OCI-LY7 (cell line): Measurements from ENCODE around the gene PFKP. TPM values are rescaled to one million over a fixed set of nuclear protein-coding genes. Genes with fewer than 3 reads are reported as not detected.

Source experiments
- BruUV-seq: library from RNA; stranded (reverse); fragments of 400-500 nt; replicated peaks from 2 replicates; lab custom pipeline; 2021; lab: Mats Ljungman, UMichigan
- CTCF ChIA-PET: fragments of 300-600 bp; sonication (Branson Sonifier 250); formaldehyde crosslinking; loops from one replicate; lab custom pipeline; 2022; ENCODE audit warnings: antibody characterized with exemption; ENCODE audit not compliant: unreplicated experiment; lab: Charles Lee
- POLR2A ChIA-PET: fragments of 300-600 bp; sonication (Branson Sonifier 250); formaldehyde crosslinking; loops from one replicate; lab custom pipeline; 2022; ENCODE audit warnings: antibody characterized with exemption; lab: Charles Lee
- DNase-seq: peaks from one replicate; pipeline ENCODE4 v3.0.0-alpha.2; 2015; ENCODE audit warnings: low spot score
- H2AFZ ChIP-seq: fragments of 200-600 bp; sonication (generic), shearing (Covaris generic); 2 replicates; pipeline ENCODE4 v1.6.1; 2014; ENCODE audit warnings: mild to moderate bottlenecking, antibody characterized with exemption, low read length, moderate library complexity
- H3K27ac ChIP-seq: fragments of 200-600 bp; sonication (generic); 2 replicates; pipeline ENCODE4 v1.5.1; 2014; ENCODE audit warnings: mixed run types, low read depth, mild to moderate bottlenecking, moderate library complexity, low read length, inconsistent platforms; ENCODE audit not compliant: poor library complexity, severe bottlenecking
- H3K36me3 ChIP-seq: fragments of 200-600 bp; sonication (generic); 2 replicates; pipeline ENCODE4 v1.6.1; 2014; ENCODE audit warnings: mild to moderate bottlenecking, antibody characterized with exemption, low read length, moderate library complexity, mixed read lengths; ENCODE audit not compliant: insufficient read depth
- H3K4me1 ChIP-seq: fragments of 200-600 bp; sonication (generic); 2 replicates; pipeline ENCODE4 v1.5.1; 2014; ENCODE audit warnings: mild to moderate bottlenecking, low read length; ENCODE audit not compliant: insufficient read depth, poor library complexity, severe bottlenecking
- H3K4me2 ChIP-seq: fragments of 200-600 bp; sonication (generic); 2 replicates; pipeline ENCODE4 v1.6.1; 2014; ENCODE audit warnings: mild to moderate bottlenecking, low read length
- H3K4me3 ChIP-seq: fragments of 200-600 bp; sonication (generic); 2 replicates; pipeline ENCODE4 v1.5.1; 2014; ENCODE audit warnings: mild to moderate bottlenecking, low read depth, low read length; ENCODE audit not compliant: poor library complexity, severe bottlenecking
- H3K79me2 ChIP-seq: fragments of 200-600 bp; sonication (generic); 2 replicates; pipeline ENCODE4 v1.6.1; 2016; ENCODE audit warnings: low read depth, mild to moderate bottlenecking, low read length, moderate library complexity, mixed read lengths; ENCODE audit not compliant: insufficient read depth
- H3K9me2 ChIP-seq: fragments of 200-600 bp; sonication (generic); 2 replicates; pipeline ENCODE4 v1.6.1; 2016; ENCODE audit warnings: mild to moderate bottlenecking, low read length, mixed read lengths; ENCODE audit not compliant: insufficient read depth
- H3K9me3 ChIP-seq: fragments of 200-600 bp; sonication (generic); 2 replicates; pipeline ENCODE4 v1.6.1; 2014; ENCODE audit warnings: mild to moderate bottlenecking, mixed run types, low read length, mixed read lengths
- H4K20me1 ChIP-seq: fragments of 200-600 bp; sonication (generic); 2 replicates; pipeline ENCODE4 v1.6.1; 2014; ENCODE audit warnings: mild to moderate bottlenecking, antibody characterized with exemption, low read length, moderate library complexity, mixed read lengths; ENCODE audit not compliant: insufficient read depth
- EZH2phosphoT487 ChIP-seq: fragments of 200-600 bp; sonication (generic); IDR thresholded peaks from 2 replicates; pipeline ENCODE4 v1.6.1; 2018; ENCODE audit warnings: low read depth, borderline replicate concordance, mild to moderate bottlenecking, mixed run types, antibody characterized with exemption, low read length, moderate library complexity, mixed read lengths
- intact Hi-C: fragments of 100-400 bp; cut with micrococcal nuclease; formaldehyde crosslinking; loops from one replicate; pipeline ENCODE4 v1.10.0; 2022; ENCODE audit not compliant: unreplicated experiment
- total RNA-seq, 2 experiments: library from RNA; depleted of rRNA in 1 of 2; stranded (reverse); fragments of >200 nt in 1 of 2; shearing (Covaris generic) in 1 of 2; gene quantifications; 2 replicates each; pipeline ENCODE4 v1.2.3, GENCODE V29; 2014 to 2022
- TF ChIP-seq, protein P1 (sequence below): fragments of 200-600 bp; sonication (generic); conservative IDR thresholded peaks from 2 replicates; pipeline ENCODE4 v1.5.1; 2014; ENCODE audit warnings: mild to moderate bottlenecking, antibody characterized with exemption, low read length, moderate library complexity, mixed read lengths

The PFKP gene
- total RNA-seq, 2 experiments from 2014 or later: 85.4 to 154 TPM

DNA sequence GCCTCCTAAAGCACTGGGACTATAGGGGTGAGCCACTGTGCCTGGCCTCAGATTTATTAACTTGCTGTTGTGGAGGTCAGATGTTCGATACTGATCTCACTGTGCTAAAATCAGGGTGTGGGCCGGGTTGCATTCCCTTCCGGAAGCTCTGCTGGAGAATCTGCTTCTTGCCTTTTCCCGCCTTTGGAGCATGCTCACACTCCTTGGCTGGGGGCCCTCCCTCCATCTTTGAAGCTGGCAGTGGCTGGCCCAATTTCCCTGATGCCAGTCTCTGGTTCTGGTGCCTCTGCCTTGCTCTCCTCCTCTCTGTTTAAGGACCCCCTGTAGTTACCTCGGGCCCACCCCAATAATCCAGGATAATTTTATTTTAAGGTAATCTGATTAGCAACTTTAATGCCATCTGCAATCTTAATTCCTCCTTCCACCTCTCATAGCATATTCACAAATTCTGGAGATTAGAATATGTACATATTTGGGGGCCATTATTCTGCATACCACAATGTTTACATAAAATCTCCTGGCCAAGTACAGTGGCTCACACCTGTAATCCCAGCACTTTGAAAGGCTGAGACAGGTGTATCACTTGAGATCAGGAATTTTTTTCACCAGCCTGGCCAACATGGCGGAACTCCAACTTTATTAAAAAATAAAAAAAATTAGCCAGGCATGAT is 113.1 kb downstream of the PFKP start:
- no TSS peak for BruUV-seq
- intact Hi-C loops: no loop called here
- Histone ChIP-seq H3K27ac (no peak overlapping the region), H3K4me3 (no peak overlapping the region), H3K4me2 (no peak overlapping the region), H3K36me3 (no peaks in the 10 kb centered on the region), H2AFZ (no peak overlapping the region), H3K4me1 (no peaks in the 10 kb centered on the region), H4K20me1 (no peaks in the 10 kb centered on the region), H3K9me3 (no peaks in the 10 kb centered on the region), H3K79me2 (no peaks in the 10 kb centered on the region), H3K9me2 (no peaks in the 10 kb centered on the region)
- DNase-seq: no peak
- TF ChIP-seq, protein P1, sequence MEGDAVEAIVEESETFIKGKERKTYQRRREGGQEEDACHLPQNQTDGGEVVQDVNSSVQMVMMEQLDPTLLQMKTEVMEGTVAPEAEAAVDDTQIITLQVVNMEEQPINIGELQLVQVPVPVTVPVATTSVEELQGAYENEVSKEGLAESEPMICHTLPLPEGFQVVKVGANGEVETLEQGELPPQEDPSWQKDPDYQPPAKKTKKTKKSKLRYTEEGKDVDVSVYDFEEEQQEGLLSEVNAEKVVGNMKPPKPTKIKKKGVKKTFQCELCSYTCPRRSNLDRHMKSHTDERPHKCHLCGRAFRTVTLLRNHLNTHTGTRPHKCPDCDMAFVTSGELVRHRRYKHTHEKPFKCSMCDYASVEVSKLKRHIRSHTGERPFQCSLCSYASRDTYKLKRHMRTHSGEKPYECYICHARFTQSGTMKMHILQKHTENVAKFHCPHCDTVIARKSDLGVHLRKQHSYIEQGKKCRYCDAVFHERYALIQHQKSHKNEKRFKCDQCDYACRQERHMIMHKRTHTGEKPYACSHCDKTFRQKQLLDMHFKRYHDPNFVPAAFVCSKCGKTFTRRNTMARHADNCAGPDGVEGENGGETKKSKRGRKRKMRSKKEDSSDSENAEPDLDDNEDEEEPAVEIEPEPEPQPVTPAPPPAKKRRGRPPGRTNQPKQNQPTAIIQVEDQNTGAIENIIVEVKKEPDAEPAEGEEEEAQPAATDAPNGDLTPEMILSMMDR: no peak
- no peak for TF ChIP-seq EZH2phosphoT487
- ChIA-PET CTCF (no interaction called here), POLR2A (interaction anchor here (0.6 kb wide), 1 partner anchor 1479 kb away, joined by 8 read pairs; no protein-coding TSS in a partner anchor)

DNA sequence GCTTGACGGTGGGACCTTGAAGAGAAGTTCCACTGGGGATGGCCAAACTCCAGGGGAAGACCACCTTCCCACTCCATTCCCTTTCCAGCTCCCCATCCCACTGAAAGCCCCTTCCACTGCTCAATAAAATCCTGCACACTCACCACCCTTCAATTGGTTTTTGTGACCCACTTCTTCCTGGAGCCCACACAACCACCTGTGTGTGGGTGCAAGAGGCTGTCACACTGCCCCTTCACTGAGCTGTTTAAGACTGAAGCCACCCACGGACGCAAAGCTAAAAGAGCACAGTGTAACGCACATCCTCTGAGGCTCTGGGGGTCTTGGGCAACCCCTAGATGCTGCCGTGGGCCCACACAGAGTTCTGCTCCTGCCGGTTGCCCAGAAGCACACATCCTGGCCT is 118.0 kb downstream of the PFKP start:
- BruUV-seq: no TSS peak
- Histone ChIP-seq H3K36me3 (no peaks in the 10 kb centered on the region), H3K4me1 (no peaks in the 10 kb centered on the region), H3K9me2 (no peaks in the 10 kb centered on the region), H4K20me1 (no peaks in the 10 kb centered on the region), H2AFZ (no peak overlapping the region), H3K4me3 (no peak overlapping the region), H3K27ac (no peak overlapping the region), H3K79me2 (no peaks in the 10 kb centered on the region), H3K4me2 (no peak overlapping the region), H3K9me3 (no peaks in the 10 kb centered on the region)
- TF ChIP-seq, protein P1: no peak
- no peak for TF ChIP-seq EZH2phosphoT487
- ChIA-PET CTCF (no interaction called here), POLR2A (no interaction called here)
- no peak for DNase-seq
- intact Hi-C loops: no loop called here

DNA sequence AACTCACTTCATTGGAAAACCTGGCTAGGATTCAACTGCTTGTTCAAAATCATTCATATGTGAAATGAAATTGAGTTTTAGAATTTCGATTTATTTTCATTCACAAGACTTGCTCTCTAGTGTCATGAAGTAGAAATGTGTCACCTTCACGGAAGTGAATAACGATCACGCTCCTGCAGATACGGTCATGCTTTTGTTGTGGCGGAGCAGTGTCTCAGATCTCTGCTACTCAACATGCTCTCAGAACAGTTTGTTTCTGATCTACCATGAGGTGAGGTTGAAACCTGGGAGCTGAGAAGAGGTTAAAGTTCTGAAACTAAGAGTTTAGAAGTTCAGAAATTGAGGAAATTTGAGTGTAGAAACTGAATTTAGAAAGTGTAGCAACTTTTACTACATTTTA is 119.0 kb downstream of the PFKP start:
- intact Hi-C loops: no loop called here
- ChIA-PET POLR2A (interaction anchor here (0.7 kb wide), 1 partner anchor 275 kb away, joined by 4 read pairs; no protein-coding TSS in a partner anchor), CTCF (no interaction called here)
- H3K27ac ChIP-seq: no peak overlapping the region
- no peaks in the 10 kb centered on the region for H4K20me1 ChIP-seq
- no peak overlapping the region for H3K4me3 ChIP-seq
- no peaks in the 10 kb centered on the region for H3K9me3 ChIP-seq
- H3K4me1 ChIP-seq: no peaks in the 10 kb centered on the region
- TF ChIP-seq, protein P1: no peak
- no peak for TF ChIP-seq EZH2phosphoT487
- no peak overlapping the region for H3K4me2 ChIP-seq
- H3K9me2 ChIP-seq: no peaks in the 10 kb centered on the region
- no peak overlapping the region for H2AFZ ChIP-seq
- DNase-seq: no peak
- BruUV-seq: no TSS peak
- H3K36me3 ChIP-seq: no peaks in the 10 kb centered on the region
- H3K79me2 ChIP-seq: no peaks in the 10 kb centered on the region
